Activated CD4-positive, alpha-beta T cell treated with anti-CD3 and anti-CD28 coated beads, Interleukin-2, amount 10 ng/mL, durations not matched to agents 7 days and 5 days (primary cell): ENCODE measurements around the gene BBOF1. TPM values are rescaled to one million over a fixed set of nuclear protein-coding genes. Genes with fewer than 3 reads are reported as not detected.

Source experiments
- CTCF ChIA-PET: fragments of 350-600 bp; sonication (Branson Sonifier 250); formaldehyde crosslinking; loops from one replicate; lab custom pipeline; 2021; ENCODE audit warnings: antibody characterized with exemption; lab: Charles Lee
- POLR2A ChIA-PET: fragments of 350-600 bp; sonication (Branson Sonifier 250); formaldehyde crosslinking; loops from one replicate; lab custom pipeline; 2021; ENCODE audit warnings: antibody characterized with exemption; lab: Charles Lee
- DNase-seq: peaks from one replicate; pipeline ENCODE4 v3.0.0-alpha.2; 2020
- H3K27ac Mint-ChIP-seq: one replicate; pipeline ENCODE4 v1.8.0; 2021; ENCODE audit warnings: mild to moderate bottlenecking, moderate library complexity, mixed read lengths
- H3K27me3 Mint-ChIP-seq: one replicate; pipeline ENCODE4 v1.8.0; 2021; ENCODE audit warnings: mixed read lengths
- H3K36me3 Mint-ChIP-seq: one replicate; pipeline ENCODE4 v1.8.0; 2021; ENCODE audit warnings: low read depth, mixed read lengths
- H3K4me1 Mint-ChIP-seq: one replicate; pipeline ENCODE4 v1.8.0; 2021; ENCODE audit warnings: mixed read lengths
- H3K4me3 Mint-ChIP-seq: one replicate; pipeline ENCODE4 v1.8.0; 2021; ENCODE audit warnings: mild to moderate bottlenecking, moderate library complexity, mixed read lengths
- H3K9me3 Mint-ChIP-seq: one replicate; pipeline ENCODE4 v1.8.0; 2021; ENCODE audit warnings: mixed read lengths
- total RNA-seq, 2 experiments: library from RNA; stranded (reverse); gene quantifications; one replicate each; pipeline ENCODE4 v1.2.3, GENCODE V29; 2021

BBOF1 gene
- total RNA-seq, 2 experiments from 2014 or later: 1.4 to 1.7 TPM

GRCh38 chr14:74038020-74038859, 19.1 kb downstream of the BBOF1 start:
- H3K27ac Mint-ChIP-seq: no peak overlapping the region
- no peaks in the 10 kb centered on the region for H3K27me3 Mint-ChIP-seq
- peak; percentile 43 for DNase-seq
- ChIA-PET CTCF (interaction anchor here (0.6 kb wide), 1 partner anchor 266 kb away, joined by 3 read pairs; no protein-coding TSS in a partner anchor), POLR2A (no interaction called here)
- H3K9me3 Mint-ChIP-seq: no peaks in the 10 kb centered on the region
- no peak overlapping the region for H3K4me3 Mint-ChIP-seq
- H3K4me1 Mint-ChIP-seq: no peaks in the 10 kb centered on the region
- H3K36me3 Mint-ChIP-seq: no peaks in the 10 kb centered on the region

DNA sequence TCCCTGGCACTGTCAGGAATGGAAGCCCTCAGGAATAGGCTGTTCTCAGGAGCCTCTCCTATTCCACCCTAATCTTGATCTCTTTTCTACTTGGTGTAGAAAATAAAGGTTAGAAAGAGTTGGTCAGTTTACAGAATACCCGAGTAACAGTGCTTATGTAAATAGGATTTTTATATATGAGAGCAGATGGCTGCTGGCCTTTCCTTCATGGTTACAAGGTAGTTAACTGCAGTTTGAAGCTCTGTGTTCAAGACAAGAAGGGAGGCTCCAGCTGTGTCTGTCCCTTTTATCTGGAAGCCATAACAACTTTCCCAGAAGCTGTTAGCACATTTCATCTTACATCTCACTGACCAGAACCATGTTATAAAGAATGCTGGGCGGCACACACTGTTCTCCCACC, 23.1 kb downstream of the BBOF1 start:
- ChIA-PET CTCF (interaction anchor here (0.8 to 1.6 kb wide), 2 partner anchors 12 to 29 kb away, joined by 3 read pairs; no protein-coding TSS in a partner anchor), POLR2A (no interaction called here)
- H3K27me3 Mint-ChIP-seq: no peaks in the 10 kb centered on the region
- H3K9me3 Mint-ChIP-seq: no peaks in the 10 kb centered on the region
- H3K36me3 Mint-ChIP-seq: no peaks in the 10 kb centered on the region
- no peaks in the 10 kb centered on the region for H3K4me1 Mint-ChIP-seq
- no peak for DNase-seq
- H3K27ac Mint-ChIP-seq: no peak overlapping the region
- H3K4me3 Mint-ChIP-seq: no peak overlapping the region

- H3K27ac Mint-ChIP-seq: no peak overlapping the region
- no peaks in the 10 kb centered on the region for H3K4me1 Mint-ChIP-seq
- H3K4me3 Mint-ChIP-seq: no peak overlapping the region
- CTCF ChIA-PET: interaction anchor here (0.5 kb wide), 1 partner anchor 252 kb away, joined by 4 read pairs; no protein-coding TSS in a partner anchor
- POLR2A ChIA-PET: no interaction called here
- DNase-seq: no peak
- no peaks in the 10 kb centered on the region for H3K9me3 Mint-ChIP-seq
- no peaks in the 10 kb centered on the region for H3K27me3 Mint-ChIP-seq
- no peaks in the 10 kb centered on the region for H3K36me3 Mint-ChIP-seq
Observed at GRCh38 chr14:74045522-74045921, 26.4 kb downstream of the BBOF1 start.

GRCh38 chr14:74048281-74048680, 29.1 kb downstream of the BBOF1 start:
- Mint-ChIP-seq H3K27me3 (no peaks in the 10 kb centered on the region), H3K4me1 (no peaks in the 10 kb centered on the region), H3K36me3 (no peaks in the 10 kb centered on the region), H3K9me3 (no peaks in the 10 kb centered on the region), H3K4me3 (no peak overlapping the region), H3K27ac (no peak overlapping the region)
- CTCF ChIA-PET: interaction anchor here (1.5 kb wide), 1 partner anchor 16 kb away, joined by 3 read pairs; no protein-coding TSS in a partner anchor
- no peak for DNase-seq
- POLR2A ChIA-PET: no interaction called here

GRCh38 chr14:74049876-74050495, 30.8 kb downstream of the BBOF1 start:
- POLR2A ChIA-PET: no interaction called here
- CTCF ChIA-PET: interaction anchor here (0.6 to 1.5 kb wide), 2 partner anchors 18 to 74 kb away, joined by 3 read pairs; no protein-coding TSS in a partner anchor
- H3K27ac Mint-ChIP-seq: no peak overlapping the region
- no peaks in the 10 kb centered on the region for H3K9me3 Mint-ChIP-seq
- no peaks in the 10 kb centered on the region for H3K27me3 Mint-ChIP-seq
- no peak overlapping the region for H3K4me3 Mint-ChIP-seq
- no peaks in the 10 kb centered on the region for H3K4me1 Mint-ChIP-seq
- no peak for DNase-seq
- H3K36me3 Mint-ChIP-seq: no peaks in the 10 kb centered on the region

DNA sequence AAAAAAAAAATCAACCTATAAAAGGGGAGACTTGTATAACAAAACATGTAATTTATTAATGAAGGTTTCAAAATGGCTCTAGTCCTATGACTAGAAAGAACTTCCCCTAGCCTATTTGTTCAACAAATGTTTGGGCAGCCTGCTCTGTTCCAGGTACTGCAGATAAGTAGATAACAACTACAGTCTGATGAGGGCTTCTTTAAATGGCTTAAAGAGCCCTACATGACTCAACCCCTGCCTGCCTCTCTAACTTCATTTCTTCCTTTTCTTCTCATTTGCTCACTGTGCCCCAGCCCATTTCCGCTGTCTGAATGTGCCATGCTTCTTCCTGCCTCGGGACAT, 43.6 kb downstream of the BBOF1 start:
- no peak for DNase-seq
- H3K27me3 Mint-ChIP-seq: no peaks in the 10 kb centered on the region
- ChIA-PET CTCF (interaction anchor here (0.6 to 1.0 kb wide), 2 partner anchors 117 to 120 kb away, joined by 3 to 5 read pairs; no protein-coding TSS in a partner anchor), POLR2A (no interaction called here)
- no peaks in the 10 kb centered on the region for H3K9me3 Mint-ChIP-seq
- H3K4me1 Mint-ChIP-seq: no peaks in the 10 kb centered on the region
- peaks cover 23% of the 10 kb centered on the region for H3K36me3 Mint-ChIP-seq
- H3K27ac Mint-ChIP-seq: no peak overlapping the region
- H3K4me3 Mint-ChIP-seq: no peak overlapping the region

GRCh38 chr14:74064426-74064825, 45.3 kb downstream of the BBOF1 start:
- no peaks in the 10 kb centered on the region for H3K4me1 Mint-ChIP-seq
- no peak overlapping the region for H3K4me3 Mint-ChIP-seq
- H3K36me3 Mint-ChIP-seq: peaks cover 23% of the 10 kb centered on the region
- no peaks in the 10 kb centered on the region for H3K27me3 Mint-ChIP-seq
- POLR2A ChIA-PET: no interaction called here
- no peak overlapping the region for H3K27ac Mint-ChIP-seq
- DNase-seq: no peak
- H3K9me3 Mint-ChIP-seq: no peaks in the 10 kb centered on the region
- CTCF ChIA-PET: interaction anchor here (0.7 to 0.9 kb wide), 2 partner anchors 18 to 1195 kb away, joined by 3 read pairs; no protein-coding TSS in a partner anchor

- no peak for DNase-seq
- H3K27ac Mint-ChIP-seq: no peak overlapping the region
- CTCF ChIA-PET: interaction anchor here (0.7 kb wide), 1 partner anchor 1195 kb away, joined by 3 read pairs; no protein-coding TSS in a partner anchor
- peaks cover 21% of the 10 kb centered on the region for H3K36me3 Mint-ChIP-seq
- no peaks in the 10 kb centered on the region for H3K27me3 Mint-ChIP-seq
- no peaks in the 10 kb centered on the region for H3K9me3 Mint-ChIP-seq
- POLR2A ChIA-PET: no interaction called here
- H3K4me1 Mint-ChIP-seq: no peaks in the 10 kb centered on the region
- no peak overlapping the region for H3K4me3 Mint-ChIP-seq
Observed at GRCh38 chr14:74064883-74065282, 45.7 kb downstream of the BBOF1 start.

GRCh38 chr14:74065746-74066575, 46.8 kb downstream of the BBOF1 start:
- POLR2A ChIA-PET: no interaction called here
- CTCF ChIA-PET: interaction anchor here (0.6 kb wide), 1 partner anchor 322 kb away, joined by 3 read pairs; no protein-coding TSS in a partner anchor
- no peak overlapping the region for H3K4me3 Mint-ChIP-seq

DNA sequence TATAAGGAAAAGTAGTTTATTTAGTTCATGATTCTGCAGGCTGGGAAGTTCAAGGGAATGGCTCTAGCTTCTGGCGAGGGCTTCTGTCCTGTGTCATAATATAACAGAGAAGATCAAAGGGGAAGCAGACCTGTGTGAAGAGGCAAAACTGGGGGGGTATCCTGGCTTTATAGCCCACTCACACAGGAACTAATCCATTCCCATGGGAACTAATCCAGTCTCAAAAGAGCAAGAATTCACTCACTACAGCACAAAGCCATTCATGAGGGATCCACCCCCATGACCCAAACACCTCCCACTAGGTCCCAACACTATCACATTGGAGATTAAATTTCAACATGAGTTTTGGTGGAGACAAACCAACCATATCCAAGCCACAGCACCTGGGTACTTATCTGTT, 58.3 kb downstream of the BBOF1 start:
- POLR2A ChIA-PET: no interaction called here

More at GRCh38 chr14:74065746-74066575, 46.8 kb downstream of the BBOF1 start:
- Mint-ChIP-seq H3K9me3 (no peaks in the 10 kb centered on the region), H3K36me3 (peaks cover 16% of the 10 kb centered on the region), H3K27me3 (no peaks in the 10 kb centered on the region), H3K27ac (no peak overlapping the region), H3K4me1 (no peaks in the 10 kb centered on the region)
- DNase-seq: no peak

DNA sequence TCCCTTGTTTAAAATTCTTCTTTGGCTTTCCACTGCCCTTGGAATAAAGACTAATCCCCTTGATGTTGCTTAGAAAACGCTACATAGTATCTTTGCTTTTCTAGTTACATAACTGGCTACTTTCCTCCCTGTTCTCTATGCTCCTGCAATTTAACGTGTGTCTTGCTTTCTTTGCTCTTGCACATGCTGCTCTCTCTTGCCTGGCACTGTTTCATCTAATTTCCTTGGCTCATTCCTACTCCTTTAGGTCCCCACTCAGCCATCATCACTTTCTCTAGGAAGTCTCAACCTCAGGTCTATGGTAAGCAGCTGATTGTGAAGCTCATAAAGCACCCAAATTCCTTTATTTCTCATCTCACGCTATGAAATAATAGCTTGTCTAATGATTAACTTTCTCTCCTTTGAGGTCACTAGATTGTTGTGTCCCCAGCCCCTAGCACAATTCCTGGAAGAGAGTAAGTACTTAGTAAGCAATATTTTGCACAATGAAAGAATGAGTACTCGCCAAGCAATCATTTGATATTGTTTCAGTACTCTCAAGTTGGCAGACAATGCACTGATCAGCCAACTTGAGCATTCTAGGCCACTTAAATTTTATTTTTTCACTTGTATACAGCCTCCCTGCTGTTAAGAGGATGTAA, 61.8 kb downstream of the BBOF1 start:
- CTCF ChIA-PET: interaction anchor here (0.7 kb wide), 1 partner anchor 150 kb away, joined by 3 read pairs; no protein-coding TSS in a partner anchor

More for the DNA sequence above, 58.3 kb downstream of the BBOF1 start:
- H3K4me3 Mint-ChIP-seq: no peak overlapping the region
- no peaks in the 10 kb centered on the region for H3K9me3 Mint-ChIP-seq
- no peak for DNase-seq
- no peaks in the 10 kb centered on the region for H3K36me3 Mint-ChIP-seq
- H3K27me3 Mint-ChIP-seq: no peaks in the 10 kb centered on the region
- no peak overlapping the region for H3K27ac Mint-ChIP-seq
- CTCF ChIA-PET: interaction anchor here (0.7 kb wide), 1 partner anchor 165 kb away, joined by 3 read pairs; no protein-coding TSS in a partner anchor
- no peaks in the 10 kb centered on the region for H3K4me1 Mint-ChIP-seq

DNA sequence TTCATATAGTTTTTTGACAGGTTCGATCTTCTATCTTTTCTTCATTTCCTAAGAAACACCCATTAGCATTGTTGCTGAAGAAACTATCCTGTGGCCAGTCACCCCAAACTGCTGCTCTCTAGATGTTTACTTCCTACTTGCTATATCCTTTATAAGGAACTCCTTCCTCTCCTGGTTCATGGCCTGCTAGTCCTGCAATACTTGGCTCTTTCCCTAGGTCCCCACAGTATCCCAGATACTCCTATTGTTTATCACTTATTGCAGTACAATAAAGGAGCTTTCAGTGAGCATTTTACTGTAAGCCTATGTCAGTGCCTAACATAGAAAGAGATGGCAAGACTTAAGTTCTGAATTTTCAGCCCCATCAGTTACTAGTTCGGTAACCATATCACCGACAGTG, 62.3 kb downstream of the BBOF1 start:
- ChIA-PET POLR2A (no interaction called here), CTCF (interaction anchor here (1.0 kb wide), 1 partner anchor 18 kb away, joined by 3 read pairs; no protein-coding TSS in a partner anchor)
- Mint-ChIP-seq H3K27ac (no peak overlapping the region), H3K9me3 (no peaks in the 10 kb centered on the region), H3K4me3 (no peak overlapping the region), H3K27me3 (no peaks in the 10 kb centered on the region), H3K36me3 (peaks cover 2% of the 10 kb centered on the region), H3K4me1 (peaks cover 26% of the 10 kb centered on the region)
- DNase-seq: no peak

More for the DNA sequence above, 61.8 kb downstream of the BBOF1 start:
- H3K9me3 Mint-ChIP-seq: no peaks in the 10 kb centered on the region
- POLR2A ChIA-PET: no interaction called here
- peaks cover 20% of the 10 kb centered on the region for H3K4me1 Mint-ChIP-seq
- no peak for DNase-seq
- H3K4me3 Mint-ChIP-seq: no peak overlapping the region
- H3K27ac Mint-ChIP-seq: no peak overlapping the region
- peaks cover under 1% of the 10 kb centered on the region for H3K36me3 Mint-ChIP-seq
- no peaks in the 10 kb centered on the region for H3K27me3 Mint-ChIP-seq
